Activated CD4-positive, alpha-beta T cell treated with anti-CD3 and anti-CD28 coated beads for 1 hour (primary cell): ENCODE data around the gene SLC16A4.

ENCODE experiments used
- DNase-seq: peaks from one replicate; pipeline ENCODE4 v3.0.0-alpha.2; 2020

The SLC16A4 gene

DNA sequence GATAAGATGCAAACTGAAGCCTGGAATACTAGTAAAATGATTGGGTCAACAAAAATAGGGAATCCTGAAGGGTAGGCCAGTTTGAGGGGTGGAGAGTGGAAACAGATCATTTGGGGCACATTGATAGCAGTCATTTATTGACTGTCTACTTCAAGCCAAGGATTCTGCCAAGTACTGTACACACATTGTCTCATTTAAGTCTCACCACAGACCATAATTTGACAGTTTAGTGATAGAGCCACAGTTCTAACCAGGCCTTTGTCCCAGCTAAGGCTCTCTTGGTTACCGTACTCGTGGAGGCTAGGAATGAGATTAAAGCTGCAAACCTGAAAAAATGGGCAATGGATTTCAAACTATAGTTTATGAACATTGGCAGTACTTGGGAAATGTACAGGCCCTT lies 40.5 kb downstream of the SLC16A4 start:
- no peak for DNase-seq

DNA sequence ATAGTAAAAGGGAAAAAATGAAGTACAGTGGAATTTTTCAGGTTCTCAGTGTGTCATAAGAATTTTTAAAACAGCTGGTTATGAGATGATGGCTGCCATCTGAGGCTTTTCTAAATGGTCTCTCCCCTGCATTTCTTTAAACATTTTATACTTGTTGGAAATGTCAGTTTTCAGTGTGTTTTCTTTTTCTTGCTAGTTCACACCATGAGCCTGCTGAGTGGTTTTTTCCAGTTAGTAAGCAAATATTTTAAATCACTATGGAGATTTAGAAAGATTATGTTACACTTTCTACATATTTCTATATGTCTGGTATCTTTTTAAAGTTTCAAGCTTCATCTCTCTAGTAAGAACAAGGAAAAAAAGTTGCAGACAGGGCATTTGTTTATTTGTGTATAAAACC lies 42.1 kb downstream of the SLC16A4 start:
- DNase-seq = no peak

DNA sequence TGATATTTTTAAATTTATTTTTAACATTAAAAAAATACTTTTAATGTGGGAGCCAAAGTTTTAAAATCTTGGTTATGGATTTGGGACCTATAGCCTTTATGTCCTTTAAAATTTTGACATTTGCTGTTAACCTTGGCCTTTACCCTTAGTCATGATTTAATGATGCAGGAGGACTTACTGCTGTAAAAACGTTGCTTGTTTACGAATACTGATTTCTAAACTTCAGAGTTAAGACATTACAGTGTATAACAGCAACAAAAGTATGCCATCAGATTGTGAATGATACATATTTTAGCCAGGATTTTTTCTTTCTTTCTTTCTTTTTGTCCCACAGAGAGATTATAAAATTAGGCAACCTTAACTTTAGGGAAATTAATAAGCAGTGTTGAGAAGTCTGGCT lies 42.8 kb downstream of the SLC16A4 start:
- DNase-seq = no peak

DNA sequence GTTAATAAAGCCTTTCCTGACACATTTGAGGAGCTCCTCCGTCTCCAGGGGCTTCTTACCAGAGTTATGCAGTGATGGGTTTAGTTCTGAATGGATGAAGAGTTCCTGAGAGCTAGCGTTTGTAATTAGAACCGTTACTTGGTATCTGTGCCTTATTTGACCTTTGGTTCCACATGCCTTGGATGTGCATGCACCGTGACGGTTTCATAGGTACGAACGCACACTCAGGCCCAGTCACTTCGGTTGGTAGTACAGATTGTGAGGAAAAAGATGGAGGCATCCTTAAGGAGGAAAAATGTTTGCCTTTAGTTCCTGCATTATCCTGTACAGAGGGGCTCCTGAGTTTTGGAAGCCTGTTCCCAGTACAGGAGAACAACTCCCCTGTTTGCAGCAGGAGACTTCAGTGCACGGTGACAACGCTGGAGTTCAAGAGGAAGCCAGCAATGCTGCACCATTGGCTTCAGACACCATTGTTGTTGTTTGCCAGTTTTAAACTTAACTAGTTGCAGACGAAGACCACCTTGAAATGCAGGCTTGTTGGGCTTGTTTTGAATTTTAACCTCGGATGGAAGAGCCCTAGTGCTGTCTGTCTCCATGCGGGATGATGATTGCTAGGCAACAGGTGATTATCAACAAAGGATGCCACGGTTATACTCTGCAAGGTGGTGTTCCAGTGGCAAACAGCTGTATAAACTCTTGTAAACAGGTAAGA lies 43.5 kb downstream of the SLC16A4 start:
- no peak for DNase-seq

DNA sequence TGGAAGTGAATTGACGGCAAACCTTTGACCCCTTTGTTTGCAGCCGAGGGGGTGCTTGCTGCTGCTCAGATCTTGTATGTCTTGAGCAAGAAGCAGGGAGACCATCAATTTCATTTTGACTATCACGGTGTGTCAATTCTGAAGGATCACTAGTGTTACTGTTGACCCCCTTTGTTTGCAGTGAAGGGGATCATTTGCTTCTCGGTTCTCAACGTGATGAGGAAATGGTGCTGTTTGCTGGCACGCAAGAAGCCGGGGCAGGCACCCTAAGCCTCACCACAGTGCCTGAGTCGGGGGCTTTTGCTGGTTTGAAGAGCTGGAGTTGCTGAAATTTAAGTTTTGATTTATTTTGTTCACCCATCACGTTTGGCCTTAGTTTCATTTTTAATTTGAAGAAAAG lies 44.1 kb downstream of the SLC16A4 start:
- DNase-seq = no peak

DNA sequence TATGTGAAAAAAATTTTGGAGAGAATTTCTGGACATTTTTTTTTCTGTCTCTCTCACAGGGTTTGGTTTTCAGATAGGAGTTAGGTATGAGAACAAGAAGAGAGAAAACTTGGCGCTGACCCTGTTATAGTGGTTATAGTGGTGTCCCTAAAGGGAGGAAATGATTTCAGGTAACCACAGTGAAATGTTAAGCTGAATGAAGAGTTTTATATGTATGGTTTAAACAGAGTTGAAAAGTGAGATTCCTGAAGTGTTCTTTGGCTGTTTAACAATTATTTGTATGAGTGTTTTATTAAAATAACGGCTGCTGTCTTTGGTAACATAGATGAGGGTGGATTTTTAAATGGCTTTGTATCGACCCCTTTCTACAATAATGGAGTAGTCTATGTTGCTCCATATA lies 45.3 kb downstream of the SLC16A4 start:
- DNase-seq = no peak

DNA sequence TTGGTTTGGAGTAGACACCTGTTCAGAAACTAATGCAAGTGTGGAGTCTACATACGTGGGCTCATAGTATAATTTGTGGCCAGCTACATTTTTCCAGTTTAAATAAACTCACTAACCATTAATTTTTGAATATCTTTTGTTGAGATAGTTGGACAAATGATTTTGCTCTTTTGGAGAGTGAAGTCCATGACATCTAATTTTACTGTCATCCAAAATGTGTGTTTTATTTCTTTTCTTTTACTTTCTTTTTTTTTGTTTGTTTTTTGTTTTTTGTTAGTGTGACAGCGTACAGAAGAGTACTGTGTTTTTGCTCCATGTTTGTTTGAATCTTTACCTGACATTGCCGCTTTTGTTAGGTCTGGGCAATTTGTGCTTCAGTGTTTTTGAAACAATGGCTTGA lies 46.7 kb downstream of the SLC16A4 start:
- DNase-seq = no peak

DNA sequence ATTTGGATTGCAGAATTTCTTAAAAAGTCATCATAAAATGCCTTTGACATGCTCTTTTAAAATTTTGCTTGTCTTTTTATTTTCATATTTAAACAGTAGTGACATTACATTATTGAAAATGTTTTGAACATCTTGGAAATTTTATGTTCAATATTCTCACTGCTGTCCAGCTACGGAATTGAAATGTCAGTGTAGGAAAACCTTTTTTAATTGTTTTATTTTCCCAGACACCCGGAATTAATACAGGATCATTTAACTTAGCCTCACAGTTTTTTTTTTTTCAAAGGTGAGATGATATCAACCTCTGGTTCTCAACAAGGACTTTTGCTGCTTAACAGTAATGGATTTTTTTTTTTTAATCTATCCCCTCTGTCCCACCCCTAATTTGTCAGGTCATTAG lies 47.6 kb downstream of the SLC16A4 start:
- DNase-seq = no peak

DNA sequence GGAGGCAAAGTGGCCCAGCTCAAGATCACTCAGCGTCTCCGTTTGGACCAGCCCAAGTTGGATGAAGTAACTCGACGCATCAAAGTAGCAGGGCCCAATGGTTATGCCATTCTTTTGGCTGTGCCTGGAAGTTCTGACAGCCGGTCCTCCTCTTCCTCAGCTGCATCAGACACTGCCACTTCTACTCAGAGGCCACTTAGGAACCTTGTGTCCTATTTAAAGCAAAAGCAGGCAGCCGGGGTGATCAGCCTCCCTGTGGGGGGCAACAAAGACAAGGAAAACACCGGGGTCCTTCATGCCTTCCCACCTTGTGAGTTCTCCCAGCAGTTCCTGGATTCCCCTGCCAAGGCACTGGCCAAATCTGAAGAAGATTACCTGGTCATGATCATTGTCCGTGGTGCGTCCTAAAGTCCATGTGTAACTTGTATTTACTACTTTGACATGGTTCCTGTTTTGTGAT lies 48.9 kb downstream of the SLC16A4 start:
- DNase-seq = no peak

DNA sequence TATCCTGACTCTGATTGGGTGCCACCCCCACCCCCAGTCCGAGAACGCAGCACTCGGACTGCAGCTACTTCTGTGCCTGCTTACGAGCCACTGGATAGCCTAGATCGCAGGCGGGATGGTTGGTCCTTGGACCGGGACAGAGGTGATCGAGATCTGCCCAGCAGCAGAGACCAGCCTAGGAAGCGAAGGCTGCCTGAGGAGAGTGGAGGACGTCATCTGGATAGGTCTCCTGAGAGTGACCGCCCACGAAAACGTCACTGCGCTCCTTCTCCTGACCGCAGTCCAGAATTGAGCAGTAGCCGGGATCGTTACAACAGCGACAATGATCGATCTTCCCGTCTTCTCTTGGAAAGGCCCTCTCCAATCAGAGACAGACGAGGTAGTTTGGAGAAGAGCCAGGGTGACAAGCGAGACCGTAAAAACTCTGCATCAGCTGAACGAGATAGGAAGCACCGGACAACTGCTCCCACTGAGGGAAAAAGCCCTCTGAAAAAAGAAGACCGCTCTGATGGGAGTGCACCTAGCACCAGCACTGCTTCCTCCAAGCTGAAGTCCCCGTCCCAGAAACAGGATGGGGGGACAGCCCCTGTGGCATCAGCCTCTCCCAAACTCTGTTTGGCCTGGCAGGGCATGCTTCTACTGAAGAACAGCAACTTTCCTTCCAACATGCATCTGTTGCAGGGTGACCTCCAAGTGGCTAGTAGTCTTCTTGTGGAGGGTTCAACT lies 49.5 kb downstream of the SLC16A4 start:
- no peak for DNase-seq

DNA sequence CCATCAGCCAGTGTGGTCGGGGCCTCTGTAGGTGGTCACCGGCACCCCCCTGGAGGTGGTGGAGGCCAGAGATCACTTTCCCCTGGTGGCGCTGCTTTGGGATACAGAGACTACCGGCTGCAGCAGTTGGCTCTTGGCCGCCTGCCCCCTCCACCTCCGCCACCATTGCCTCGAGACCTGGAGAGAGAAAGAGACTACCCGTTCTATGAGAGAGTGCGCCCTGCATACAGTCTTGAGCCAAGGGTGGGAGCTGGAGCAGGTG lies 50.7 kb downstream of the SLC16A4 start:
- no peak for DNase-seq

DNA sequence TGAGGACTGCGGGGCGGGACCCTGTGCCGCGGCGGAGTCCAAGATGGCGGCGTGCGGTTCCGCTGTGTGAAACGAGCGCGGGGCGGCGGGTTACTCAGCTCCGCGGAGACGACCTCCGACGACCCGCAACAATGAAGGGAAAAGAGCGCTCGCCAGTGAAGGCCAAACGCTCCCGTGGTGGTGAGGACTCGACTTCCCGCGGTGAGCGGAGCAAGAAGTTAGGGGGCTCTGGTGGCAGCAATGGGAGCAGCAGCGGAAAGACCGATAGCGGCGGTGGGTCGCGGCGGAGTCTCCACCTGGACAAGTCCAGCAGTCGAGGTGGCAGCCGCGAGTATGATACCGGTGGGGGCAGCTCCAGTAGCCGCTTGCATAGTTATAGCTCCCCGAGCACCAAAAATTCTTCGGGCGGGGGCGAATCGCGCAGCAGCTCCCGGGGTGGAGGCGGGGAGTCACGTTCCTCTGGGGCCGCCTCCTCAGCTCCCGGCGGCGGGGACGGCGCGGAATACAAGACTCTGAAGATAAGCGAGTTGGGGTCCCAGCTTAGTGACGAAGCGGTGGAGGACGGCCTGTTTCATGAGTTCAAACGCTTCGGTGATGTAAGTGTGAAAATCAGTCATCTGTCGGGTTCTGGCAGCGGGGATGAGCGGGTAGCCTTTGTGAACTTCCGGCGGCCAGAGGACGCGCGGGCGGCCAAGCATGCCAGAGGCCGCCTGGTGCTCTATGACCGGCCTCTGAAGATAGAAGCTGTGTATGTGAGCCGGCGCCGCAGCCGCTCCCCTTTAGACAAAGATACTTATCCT lies 51.2 kb downstream of the SLC16A4 start:
- DNase-seq = peak; percentile 39

DNA sequence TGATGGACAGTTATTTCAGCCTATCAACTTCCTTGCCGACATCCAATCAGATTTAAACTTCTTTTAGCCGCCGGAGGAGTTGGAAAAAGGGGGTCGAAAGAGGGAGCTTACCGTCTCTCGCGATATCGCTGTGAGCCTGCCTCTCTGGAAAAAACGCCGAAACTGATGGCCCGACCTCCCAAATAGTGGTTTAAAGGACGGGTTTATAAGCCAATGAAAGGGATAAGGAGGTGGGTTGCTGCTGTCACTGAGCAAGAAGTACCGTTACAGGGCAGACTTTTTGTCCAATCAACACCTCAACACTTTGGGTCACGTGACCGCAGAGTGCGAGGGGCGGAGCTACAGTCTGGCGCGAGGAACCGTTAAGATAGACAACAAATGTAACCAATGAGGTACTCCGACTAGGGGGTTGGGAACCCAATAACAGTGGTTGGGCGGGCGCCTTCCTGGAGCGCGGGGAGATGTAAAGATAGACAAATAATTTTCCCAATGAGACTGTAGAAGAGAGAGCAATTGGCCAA lies 51.9 kb downstream of the SLC16A4 start, which contains the start of gene RBM15:
TSS of gene RBM15 (plus strand) at position 492 of the 521 bp plus-strand sequence. CDS start at position 521, 29 bp downstream.
- DNase-seq = peak; percentile 96

DNA sequence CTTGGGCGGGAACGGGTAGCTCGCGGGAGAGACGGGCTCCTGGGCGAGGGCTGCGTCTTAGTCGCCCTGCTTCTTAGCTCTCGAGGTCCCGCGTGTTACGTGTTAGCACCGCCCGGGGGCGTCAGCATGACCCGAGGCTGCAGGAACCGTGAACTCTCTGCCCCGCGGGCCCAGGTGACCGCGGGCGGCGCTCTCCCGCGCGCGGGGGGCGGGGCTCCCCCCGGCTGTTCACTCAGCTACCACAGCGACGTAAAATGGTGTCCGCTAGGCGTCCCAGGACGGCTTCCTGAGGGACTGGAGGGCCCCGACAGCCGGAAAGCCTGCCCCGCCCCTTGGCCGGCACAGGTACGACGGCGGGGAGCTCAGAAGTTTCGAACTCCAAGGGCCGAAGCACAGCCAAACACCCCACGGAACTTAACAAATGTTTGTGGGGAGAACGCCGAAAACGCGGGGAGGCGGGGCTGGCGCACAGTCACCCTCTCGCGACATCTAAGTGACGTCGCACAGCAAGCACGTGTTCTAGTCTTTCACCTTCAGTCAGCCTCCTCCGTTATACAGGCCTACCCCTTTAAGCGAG lies 52.4 kb downstream of the SLC16A4 start:
- DNase-seq = peak; percentile 93

DNA sequence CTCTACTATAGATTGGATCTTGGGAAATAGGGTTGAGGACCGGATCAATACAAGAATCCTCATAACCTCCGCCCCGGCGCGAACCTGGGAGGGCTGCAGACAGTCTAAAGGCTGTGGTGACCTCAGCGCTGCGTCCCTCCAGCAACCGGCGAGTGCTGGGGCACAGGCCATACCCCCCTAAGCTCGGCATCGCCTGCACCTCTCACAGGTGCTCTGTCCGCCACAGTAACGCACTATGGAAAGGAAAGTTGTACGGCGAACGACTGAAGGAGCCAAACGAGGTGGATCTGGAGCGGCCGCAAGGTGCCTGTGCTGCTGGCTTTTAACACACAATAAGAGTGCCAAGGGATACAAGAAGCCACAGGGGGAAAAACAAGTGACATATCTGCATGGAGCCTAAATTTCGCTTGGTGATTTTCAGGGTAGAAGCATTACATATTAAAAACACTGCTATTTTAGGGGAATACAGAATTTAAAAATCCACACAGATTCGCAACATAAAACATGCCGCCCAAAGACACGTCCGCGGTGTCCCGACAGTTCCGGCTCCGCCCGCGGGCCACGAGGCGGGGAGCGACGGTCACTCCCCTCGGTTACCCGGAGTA lies 53.0 kb downstream of the SLC16A4 start:
- DNase-seq = peak; percentile 18

DNA sequence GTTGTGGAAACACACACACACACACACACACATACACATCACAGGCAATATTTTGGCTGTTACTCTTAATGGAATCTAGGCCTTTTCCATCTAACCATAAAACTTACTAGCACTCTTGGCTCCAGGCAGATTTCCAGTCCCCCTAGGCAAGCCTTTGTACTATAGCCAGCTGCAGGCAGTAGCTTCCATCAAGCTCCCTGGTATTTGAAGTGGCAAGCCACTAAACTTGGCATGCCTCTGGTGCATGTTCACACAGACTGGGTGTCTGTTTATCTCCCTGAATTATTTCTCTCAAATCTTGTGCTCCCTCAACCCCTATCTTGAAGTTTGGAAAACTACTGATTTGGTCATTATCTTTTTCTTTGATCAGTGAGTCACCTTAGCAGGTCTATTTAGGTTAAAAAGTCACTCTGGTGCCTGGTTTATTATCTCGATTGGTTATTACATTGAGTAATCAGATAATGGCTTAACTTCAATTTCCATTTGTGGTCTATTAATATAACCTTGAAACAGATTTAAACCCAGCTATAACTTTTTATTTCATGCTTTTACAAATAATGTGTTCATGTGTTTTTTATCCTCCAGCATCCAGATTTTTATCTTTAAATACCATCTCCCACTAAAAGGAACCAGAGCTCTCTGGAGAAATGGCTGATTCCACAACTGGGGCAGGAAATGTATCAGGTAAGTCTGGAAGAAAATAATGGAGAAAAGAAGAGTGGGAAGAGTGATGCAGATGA lies 54.4 kb downstream of the SLC16A4 start:
- DNase-seq = no peak

DNA sequence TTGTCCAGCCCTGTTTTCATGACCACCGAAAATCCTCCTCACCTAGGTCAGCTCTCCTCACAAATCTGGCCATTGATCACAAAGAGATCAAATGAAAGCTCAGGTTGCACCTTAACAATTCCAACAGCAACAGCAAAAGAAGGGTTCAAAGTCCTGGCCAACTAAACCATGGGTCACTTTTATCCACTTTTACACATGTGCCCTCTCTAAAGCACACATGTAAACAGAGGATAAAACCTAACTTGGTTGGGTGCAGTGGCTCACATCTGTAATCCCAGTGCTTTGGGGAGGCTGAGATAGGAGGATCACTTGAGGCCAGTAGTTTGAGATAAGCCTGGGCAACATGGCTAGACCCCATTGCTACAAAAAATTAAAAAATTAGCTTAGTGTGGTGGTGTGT lies 55.6 kb downstream of the SLC16A4 start:
- no peak for DNase-seq

DNA sequence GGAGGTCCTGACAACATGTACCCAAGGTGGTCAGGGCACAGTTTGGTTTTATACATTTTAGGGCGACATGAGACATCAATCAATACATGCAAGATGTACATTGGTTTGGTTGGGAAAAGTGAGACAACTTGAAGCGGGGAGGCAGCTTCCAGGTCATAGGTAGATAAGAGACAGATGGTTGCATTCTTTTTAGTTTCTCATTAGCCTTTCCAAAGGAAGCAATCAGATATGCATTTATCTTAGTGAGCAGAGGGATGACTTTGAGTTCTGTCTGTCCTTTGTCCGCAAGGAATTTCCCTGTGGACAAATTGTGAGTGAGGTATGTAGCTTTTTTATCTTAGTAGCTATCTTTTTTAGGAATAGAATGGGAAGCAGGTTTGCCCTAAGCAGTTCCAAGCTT lies 62.1 kb downstream of the SLC16A4 start:
- DNase-seq = no peak

DNA sequence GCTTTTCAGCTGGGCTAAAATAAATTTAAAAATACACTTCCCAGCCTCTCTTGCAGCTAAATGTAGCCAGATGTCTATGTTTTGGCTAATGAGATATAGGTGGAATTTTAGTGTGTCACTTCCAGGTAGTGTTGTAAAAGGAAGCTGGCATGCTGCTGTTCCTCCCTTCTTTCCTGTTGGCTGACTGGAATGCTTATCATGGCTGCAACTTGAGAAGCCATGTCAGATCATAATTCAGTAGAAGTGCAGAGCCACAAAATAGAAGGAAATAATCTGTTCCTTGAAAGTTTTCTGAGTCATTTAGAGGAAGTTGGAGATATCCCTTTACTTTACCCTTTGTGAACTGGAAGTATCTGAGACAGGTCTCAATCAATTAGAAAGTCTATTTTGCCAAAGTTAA lies 62.6 kb downstream of the SLC16A4 start:
- no peak for DNase-seq

DNA sequence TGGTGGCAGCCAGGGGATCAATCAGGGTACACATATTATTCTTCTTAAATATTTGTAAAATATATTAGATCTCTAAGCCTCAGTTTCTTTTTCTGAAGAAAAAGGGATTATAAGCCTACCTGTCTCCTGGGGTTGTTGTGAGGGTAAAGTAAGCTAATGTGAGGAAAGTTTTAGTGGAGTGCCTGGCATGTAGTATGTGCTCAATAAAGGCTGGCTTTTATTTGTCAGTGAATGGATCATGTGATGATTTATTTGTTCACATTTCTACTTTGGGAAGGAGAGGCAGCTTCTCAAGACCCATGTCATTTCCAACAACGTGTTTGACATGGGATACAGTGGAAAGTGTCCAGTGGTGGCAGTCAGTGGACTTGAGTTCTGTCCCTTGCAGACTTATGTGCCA lies 64.0 kb downstream of the SLC16A4 start:
- DNase-seq = no peak

DNA sequence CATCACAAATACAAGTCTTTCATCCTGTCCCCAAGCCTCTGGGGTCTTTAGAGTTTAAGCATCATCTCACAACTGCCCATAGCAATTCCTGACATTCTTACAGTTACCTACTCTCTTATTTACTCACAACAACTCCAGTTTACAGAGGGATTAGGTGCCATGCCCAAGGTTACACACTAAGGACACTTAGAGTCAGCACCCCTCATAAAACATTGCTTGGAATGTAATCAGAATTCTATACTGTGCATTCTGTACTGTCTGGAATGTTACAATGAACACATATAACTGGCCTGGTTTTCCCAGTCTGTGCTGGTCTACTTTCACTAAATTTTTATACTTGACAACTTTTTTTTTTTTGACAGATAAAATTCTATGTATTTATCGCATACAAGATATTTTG lies 66.2 kb downstream of the SLC16A4 start:
- no peak for DNase-seq

DNA sequence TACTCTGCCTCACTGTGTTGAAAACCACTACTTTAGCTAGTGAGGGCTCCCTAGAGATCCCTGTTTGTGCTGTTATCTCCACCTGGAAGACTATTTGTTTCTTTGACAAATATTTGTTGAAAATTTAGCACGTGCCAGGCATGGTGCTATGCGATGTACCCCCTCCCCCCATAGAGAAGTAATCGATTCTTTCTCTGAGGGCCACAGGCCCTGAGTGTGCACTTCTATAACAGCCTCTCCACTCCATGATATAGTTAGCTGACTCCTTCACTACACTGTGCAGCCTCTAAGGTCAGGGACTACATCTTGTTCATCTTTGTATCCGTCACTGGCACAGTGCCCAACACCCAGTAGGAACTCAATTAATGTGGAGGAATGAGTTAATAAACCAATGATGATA lies 69.0 kb downstream of the SLC16A4 start:
- no peak for DNase-seq
